GM18502 (cell line): ENCODE measurements around the gene ACTL10.
"Not testable (repeated sequence)": the region's sequence is repeated elsewhere in the genome, so short reads cannot be mapped to it uniquely, and the experiment has no call there.

ENCODE experiments used
- ATAC-seq: cut with Tn5 transposase; IDR thresholded peaks from one replicate; pipeline ENCODE4 v1.9.1; 2021; ENCODE audit warnings: mild to moderate bottlenecking; ENCODE audit not compliant: unreplicated experiment, poor library complexity

ACTL10 gene

GRCh38 chr20:33666293-33667244 lies at the start of gene ACTL10:
TSS of gene ACTL10 (plus strand) at chr20:33666943. CDS start at chr20:33667498, 555 bp downstream.
- ATAC-seq: peak; percentile 74

- no peak for ATAC-seq
Measured at GRCh38 chr20:33621717-33622400, 44.9 kb upstream of the ACTL10 start.

- ATAC-seq: no peak
Measured at GRCh38 chr20:33622705-33623365, 43.9 kb upstream of the ACTL10 start.

- ATAC-seq: no peak
Measured at GRCh38 chr20:33624399-33624798, 42.3 kb upstream of the ACTL10 start.

- ATAC-seq: no peak
Measured at GRCh38 chr20:33626190-33626589, 40.6 kb upstream of the ACTL10 start.

GRCh38 chr20:33627577-33628216 lies 39.0 kb upstream of the ACTL10 start:
- ATAC-seq: no peak

GRCh38 chr20:33629533-33629932 lies 37.2 kb upstream of the ACTL10 start:
- no peak for ATAC-seq

- no peak for ATAC-seq
Measured at GRCh38 chr20:33629979-33630378, 36.8 kb upstream of the ACTL10 start.

GRCh38 chr20:33630507-33630906 lies 36.2 kb upstream of the ACTL10 start:
- no peak for ATAC-seq

GRCh38 chr20:33631910-33632309 lies 34.8 kb upstream of the ACTL10 start:
- not testable (repeated sequence) for ATAC-seq

GRCh38 chr20:33635341-33635740 lies 31.4 kb upstream of the ACTL10 start:
- ATAC-seq: no peak

GRCh38 chr20:33636776-33637175 lies 30.0 kb upstream of the ACTL10 start:
- ATAC-seq: no peak

- no peak for ATAC-seq
Measured at GRCh38 chr20:33640287-33640686, 26.5 kb upstream of the ACTL10 start.

- ATAC-seq: no peak
Measured at GRCh38 chr20:33644313-33645071, 22.3 kb upstream of the ACTL10 start.

GRCh38 chr20:33645072-33645358 lies 21.7 kb upstream of the ACTL10 start:
- ATAC-seq: no peak

- ATAC-seq: no peak
Measured at GRCh38 chr20:33645396-33645795, 21.3 kb upstream of the ACTL10 start.

- no peak for ATAC-seq
Measured at GRCh38 chr20:33646191-33646590, 20.6 kb upstream of the ACTL10 start.

- ATAC-seq: not testable (repeated sequence)
Measured at GRCh38 chr20:33646959-33647602, 19.7 kb upstream of the ACTL10 start.

GRCh38 chr20:33647603-33648395 lies 18.9 kb upstream of the ACTL10 start:
- ATAC-seq: peak; percentile 65
